Epithelial cell of esophagus (primary cell): Measurements from ENCODE around the gene PABPN1L.

Experiments used
- DNase-seq: peaks from one replicate; pipeline ENCODE4 v3.0.0; 2010; ENCODE audit warnings: low read depth
- H3K4me3 ChIP-seq: 2 replicates; pipeline ENCODE4 v1.5.1; 2011; ENCODE audit warnings: mild to moderate bottlenecking, low read length, control low read depth
- CTCF ChIP-seq: IDR thresholded peaks from 2 replicates; pipeline ENCODE4 v1.5.1; 2011; ENCODE audit warnings: low read depth, mild to moderate bottlenecking, low read length, control low read depth, inconsistent platforms; ENCODE audit not compliant: insufficient read depth; ENCODE audit errors: missing control alignments

The PABPN1L gene

GRCh38 chr16:88878967-88879787 lies 12.7 kb upstream of the PABPN1L start:
- no peak overlapping the region for H3K4me3 ChIP-seq
- no peak for TF ChIP-seq CTCF
- DNase-seq: peak; percentile 81

GRCh38 chr16:88878356-88878755 lies 11.9 kb upstream of the PABPN1L start:
- no peak for DNase-seq
- TF ChIP-seq CTCF: no peak
- no peak overlapping the region for H3K4me3 ChIP-seq

- no peak overlapping the region for H3K4me3 ChIP-seq
- TF ChIP-seq CTCF: no peak
- no peak for DNase-seq
Observed at GRCh38 chr16:88877564-88878289, 11.3 kb upstream of the PABPN1L start.

- DNase-seq: no peak
- no peak for TF ChIP-seq CTCF
- H3K4me3 ChIP-seq: no peak overlapping the region
Observed at GRCh38 chr16:88876942-88877526, 10.6 kb upstream of the PABPN1L start.

- TF ChIP-seq CTCF: no peak
Observed at GRCh38 chr16:88875703-88876234, 9.3 kb upstream of the PABPN1L start.

GRCh38 chr16:88874938-88875599 lies 8.6 kb upstream of the PABPN1L start:
- H3K4me3 ChIP-seq: no peak overlapping the region
- no peak for TF ChIP-seq CTCF
- no peak for DNase-seq

More at GRCh38 chr16:88875703-88876234, 9.3 kb upstream of the PABPN1L start:
- no peak for DNase-seq
- no peak overlapping the region for H3K4me3 ChIP-seq
